Measurements from ENCODE around the gene USP47. TPM values are rescaled to one million over a fixed set of nuclear protein-coding genes. Genes with fewer than 3 reads are reported as not detected.

USP47 gene
- total RNA-seq, 4 donors from 2014 or later: 84.4 to 222 (median 97.6) TPM

GRCh38 chr11:12007769-12008737, 166.3 kb downstream of the USP47 start, which contains the start of gene DKK3:
Gene DKK3 (minus strand): TSS chr11:12008626. CDS start chr11:12008582, 44 bp downstream.
- H3K27me3 ChIP-seq: peaks cover 33 to 38% (median 36%) of the 10 kb centered on the region in 3 donors
- peaks cover 15 to 20% of the 10 kb centered on the region in 2 donors for H3K4me1 ChIP-seq
- no peaks in the 10 kb centered on the region for H3K36me3 ChIP-seq
- no peak within 1 kb of the TSS for H3K27ac ChIP-seq
- DNase-seq (no peak), ATAC-seq (peak in 1 of 2 donors; percentile 26)
- H3K4me3 ChIP-seq: peak within 1 kb of the TSS; percentile 47 to 55 (median 52)
- intact Hi-C loops (cut with DNase I; ENCODE audit: low total_unique reads): loop anchor here (5.0 kb wide), 1 partner anchor 36 kb away; no protein-coding TSS in a partner anchor
- no peaks in the 10 kb centered on the region for H3K9me3 ChIP-seq
- in situ Hi-C loops (cut with MboI; ENCODE audit: low sequenced_read_pairs in 4 of 4): no loop called here
- TF ChIP-seq CTCF (IDR thresholded peaks at IDR 0.05 in 4 of 5, conservative IDR thresholded peaks at IDR 0.05 in 1 of 5) (no peak), POLR2A (IDR thresholded peaks at IDR 0.05) (no peak)

Other genes with a start within 250 kb of the USP47 start
- gene GALNT18, start 220.0 kb upstream of the USP47 start, total RNA-seq: 10 to 100 TPM; 10.5 to 29.2 (median 11.2) TPM
- 10 to 100 TPM in 1 of 4 donors, 1 to 10 TPM in 3; 4.1 to 31.7 (median 7.2) TPM for gene DKK3, start 166.7 kb downstream of the USP47 start, total RNA-seq

Measured in gastrocnemius medialis (tissue), 4 donors.